Transverse colon (tissue), 4 donors: ENCODE measurements around the gene HELZ2. TPM values are rescaled to one million over a fixed set of nuclear protein-coding genes. Genes with fewer than 3 reads are reported as not detected.
"Not testable (repeated sequence)": the region's sequence is repeated elsewhere in the genome, so short reads cannot be mapped to it uniquely, and the experiment has no call there.

Experiments
- DNase-seq: peaks from one replicate; pipeline ENCODE4 v3.0.0-alpha.2; 2019
- H3K27ac ChIP-seq, 4 donors: fragments of 200-600 bp; sonication (generic); 2 replicates each; pipeline ENCODE4 v1.5.1; 2016 to 2018; ENCODE audit warnings: inconsistent platforms in 4 of 4
- H3K27me3 ChIP-seq: fragments of 200-600 bp; sonication (generic); 2 replicates; pipeline ENCODE4 v1.5.1; 2017; ENCODE audit warnings: inconsistent platforms
- H3K36me3 ChIP-seq, 4 donors: fragments of 200-600 bp; sonication (generic); 2 replicates each; pipeline ENCODE4 v1.5.1; 2017 to 2019; ENCODE audit warnings: inconsistent platforms in 4 of 4
- H3K4me1 ChIP-seq, 4 donors: fragments of 200-600 bp; sonication (generic); 2 replicates each; pipeline ENCODE4 v1.5.1; 2017 to 2020; ENCODE audit warnings: inconsistent platforms in 4 of 4
- H3K4me3 ChIP-seq, 4 donors: fragments of 200-600 bp; sonication (generic); 1 replicate in 1 of 4; 2 replicates in 3 of 4; pipeline versions ENCODE4 v1.5.1 to v1.6.1; 2017 to 2019; ENCODE audit warnings: inconsistent platforms in 4 of 4
- H3K9me3 ChIP-seq, 2 donors: fragments of 200-600 bp; sonication (generic); 2 replicates each; pipeline ENCODE4 v1.5.1; 2017 to 2019; ENCODE audit warnings: inconsistent platforms in 2 of 2
- EP300 ChIP-seq: sonication (generic); formaldehyde crosslinking; IDR thresholded peaks from one replicate; pipeline ENCODE4 v1.6.1; 2017; ENCODE audit warnings: antibody characterized with exemption, low read depth
- POLR2A ChIP-seq: fragments of 450-650 bp; IDR thresholded peaks from one replicate; pipeline ENCODE4 v1.6.1; 2016; ENCODE audit warnings: antibody characterized with exemption, mild to moderate bottlenecking, moderate library complexity
- POLR2AphosphoS5 ChIP-seq, 3 donors: sonication (generic); formaldehyde crosslinking; IDR thresholded peaks; one replicate each; pipeline ENCODE4 v1.6.1; 2016; ENCODE audit warnings: antibody characterized with exemption in 3 of 3
- WGBS, 2 donors: methylation state at CpG; one replicate each; pipeline ENCODE4 v1.1.5; 2018; ENCODE audit warnings: low coverage in 1 of 2; 5-methylcytosine and 5-hydroxymethylcytosine counted together
- in situ Hi-C, 4 donors: fragments of 200-750 bp; cut with MboI; loops; one replicate each; pipeline versions ENCODE4 v1.15.0 to v1.15.1; 2017; ENCODE audit warnings: low sequenced_read_pairs in 3 of 4, low pct_ligation_motif_present in 1 of 4, low pct_unique_long_range_greater_than_20kb in 1 of 4
- intact Hi-C: fragments of 100-400 bp; cut with DNase I; formaldehyde crosslinking; loops from one replicate; pipeline ENCODE4 v1.15.1; 2023; ENCODE audit warnings: low total_unique reads
- total RNA-seq, 4 donors: library from RNA; depleted of rRNA; stranded (reverse); fragments of >200 nt; gene quantifications; one replicate each; pipeline ENCODE4 v1.1.0, GENCODE V29; 2016
- TF ChIP-seq, protein P1 (sequence below), 5 experiments: fragments of 200-600 bp in 3 of 5; fragments of 450-650 bp in 2 of 5; sonication (generic) in 3 of 5; IDR thresholded peaks; 1 replicate in 2 of 5; 2 replicates in 3 of 5; pipeline ENCODE4 v1.5.1; 2016 to 2017; ENCODE audit warnings: antibody characterized with exemption in 5 of 5, inconsistent platforms in 3 of 5, mild to moderate bottlenecking in 2 of 5, moderate library complexity in 1 of 5

The HELZ2 gene
- total RNA-seq, 4 donors from 2014 or later: 32.9 to 49.4 (median 38.8) TPM

DNA sequence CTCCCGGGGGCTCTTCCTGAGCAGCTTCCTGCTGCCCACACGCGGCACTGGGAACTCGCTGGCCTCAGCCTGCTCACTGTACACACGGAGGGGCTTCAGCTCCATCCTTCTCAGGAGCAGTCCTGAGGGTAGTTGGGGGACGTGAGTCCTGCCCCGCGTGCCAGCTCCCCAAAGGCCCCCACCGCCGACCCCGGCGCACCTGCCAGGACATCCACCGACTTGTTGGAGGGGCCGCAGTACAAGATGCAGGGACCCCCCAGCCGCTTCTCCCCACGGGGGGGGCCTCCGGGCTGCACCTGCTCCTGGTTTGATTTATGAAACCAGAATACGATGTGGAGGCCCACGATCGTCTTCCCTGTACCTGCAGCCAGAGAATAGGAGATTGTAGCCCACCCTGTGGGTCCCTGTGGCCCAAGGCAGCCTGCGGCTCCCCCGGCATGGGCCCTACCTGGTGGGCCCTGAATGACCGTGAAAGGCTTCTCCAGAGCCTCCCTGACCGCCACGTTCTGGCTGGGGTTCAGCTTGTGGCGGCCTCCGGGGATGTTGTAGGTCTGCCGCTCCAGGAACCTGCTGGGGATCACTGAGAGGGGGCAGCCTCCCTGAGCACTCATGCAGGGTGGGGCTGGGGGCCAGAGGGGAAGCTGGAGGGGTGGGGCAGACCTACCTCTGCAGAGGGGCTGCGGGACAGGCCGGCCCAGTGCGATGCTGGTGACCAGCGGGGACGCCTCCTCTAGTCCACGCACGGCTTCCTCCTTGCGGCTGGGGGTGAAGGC, 12.2 kb downstream of the HELZ2 start:
- DNase-seq: no peak
- in situ Hi-C loops: no loop called here
- 94% methylated on average over 36 of the region's 36 CpGs; no CpG with 5 or more reads in 1 of the 2 donors for WGBS, 2 donors
- Histone ChIP-seq H3K4me1 (no peaks in the 10 kb centered on the region), H3K27me3 (no peaks in the 10 kb centered on the region), H3K36me3 (peaks cover 0 to 15% (median 5%) of the 10 kb centered on the region in 4 donors), H3K9me3 (no peaks in the 10 kb centered on the region), H3K4me3 (no peak overlapping the region), H3K27ac (no peak overlapping the region)
- TF ChIP-seq POLR2AphosphoS5 (IDR thresholded peaks at IDR 0.05): no peak
- TF ChIP-seq, protein P1, sequence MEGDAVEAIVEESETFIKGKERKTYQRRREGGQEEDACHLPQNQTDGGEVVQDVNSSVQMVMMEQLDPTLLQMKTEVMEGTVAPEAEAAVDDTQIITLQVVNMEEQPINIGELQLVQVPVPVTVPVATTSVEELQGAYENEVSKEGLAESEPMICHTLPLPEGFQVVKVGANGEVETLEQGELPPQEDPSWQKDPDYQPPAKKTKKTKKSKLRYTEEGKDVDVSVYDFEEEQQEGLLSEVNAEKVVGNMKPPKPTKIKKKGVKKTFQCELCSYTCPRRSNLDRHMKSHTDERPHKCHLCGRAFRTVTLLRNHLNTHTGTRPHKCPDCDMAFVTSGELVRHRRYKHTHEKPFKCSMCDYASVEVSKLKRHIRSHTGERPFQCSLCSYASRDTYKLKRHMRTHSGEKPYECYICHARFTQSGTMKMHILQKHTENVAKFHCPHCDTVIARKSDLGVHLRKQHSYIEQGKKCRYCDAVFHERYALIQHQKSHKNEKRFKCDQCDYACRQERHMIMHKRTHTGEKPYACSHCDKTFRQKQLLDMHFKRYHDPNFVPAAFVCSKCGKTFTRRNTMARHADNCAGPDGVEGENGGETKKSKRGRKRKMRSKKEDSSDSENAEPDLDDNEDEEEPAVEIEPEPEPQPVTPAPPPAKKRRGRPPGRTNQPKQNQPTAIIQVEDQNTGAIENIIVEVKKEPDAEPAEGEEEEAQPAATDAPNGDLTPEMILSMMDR (IDR thresholded peaks at IDR 0.05): no peak
- intact Hi-C loops: no loop called here

DNA sequence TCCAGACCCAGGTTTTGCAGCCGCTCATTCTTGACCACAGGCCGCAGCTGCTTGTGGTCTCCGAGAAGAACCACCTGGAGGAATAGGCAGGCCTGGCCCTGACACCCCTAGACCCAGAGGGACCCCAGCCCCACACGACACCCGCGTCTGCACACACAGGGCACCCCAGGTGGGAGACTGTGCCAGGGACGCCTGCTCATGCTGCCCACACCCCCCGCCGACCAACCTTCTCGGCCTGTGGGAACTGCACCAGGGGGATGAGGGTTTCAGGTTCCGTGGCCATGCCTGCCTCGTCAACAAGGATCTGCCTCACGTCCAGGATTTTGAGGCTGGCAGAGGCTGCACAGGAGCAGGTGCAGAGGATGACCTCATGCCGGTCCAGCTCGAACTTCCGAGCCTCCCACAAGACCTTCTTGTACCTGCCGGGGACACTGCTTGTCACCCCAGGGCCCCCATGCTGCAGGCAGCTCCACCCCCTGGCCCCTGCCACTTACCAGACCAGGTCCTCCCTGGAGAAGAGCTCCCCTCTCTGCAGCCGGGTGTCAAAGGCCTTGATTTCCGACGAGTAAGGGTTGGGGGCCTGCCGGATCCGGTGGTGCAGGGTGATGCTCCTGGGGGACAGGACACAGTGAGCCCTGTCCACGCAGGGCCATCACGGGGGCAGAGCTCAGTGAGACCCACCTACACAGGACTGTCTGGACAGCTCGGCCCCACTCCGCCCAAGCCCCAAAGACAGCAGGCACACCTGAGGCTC, 13.0 kb downstream of the HELZ2 start:
- H3K27me3 ChIP-seq: no peaks in the 10 kb centered on the region
- H3K4me1 ChIP-seq: no peaks in the 10 kb centered on the region
- in situ Hi-C loops (no loop called here), intact Hi-C loops (no loop called here)
- 92% methylated on average over 25 of the region's 26 CpGs; no CpG with 5 or more reads in 1 of the 2 donors for WGBS, 2 donors
- H3K4me3 ChIP-seq: no peak overlapping the region
- no peaks in the 10 kb centered on the region for H3K9me3 ChIP-seq
- TF ChIP-seq, protein P1 (IDR thresholded peaks at IDR 0.05): no peak
- TF ChIP-seq POLR2AphosphoS5 (IDR thresholded peaks at IDR 0.05): no peak
- TF ChIP-seq EP300: no peak
- TF ChIP-seq POLR2A: no peak
- no peak overlapping the region for H3K27ac ChIP-seq
- no peak for DNase-seq
- H3K36me3 ChIP-seq: peaks cover 0 to 15% (median 5%) of the 10 kb centered on the region in 4 donors

DNA sequence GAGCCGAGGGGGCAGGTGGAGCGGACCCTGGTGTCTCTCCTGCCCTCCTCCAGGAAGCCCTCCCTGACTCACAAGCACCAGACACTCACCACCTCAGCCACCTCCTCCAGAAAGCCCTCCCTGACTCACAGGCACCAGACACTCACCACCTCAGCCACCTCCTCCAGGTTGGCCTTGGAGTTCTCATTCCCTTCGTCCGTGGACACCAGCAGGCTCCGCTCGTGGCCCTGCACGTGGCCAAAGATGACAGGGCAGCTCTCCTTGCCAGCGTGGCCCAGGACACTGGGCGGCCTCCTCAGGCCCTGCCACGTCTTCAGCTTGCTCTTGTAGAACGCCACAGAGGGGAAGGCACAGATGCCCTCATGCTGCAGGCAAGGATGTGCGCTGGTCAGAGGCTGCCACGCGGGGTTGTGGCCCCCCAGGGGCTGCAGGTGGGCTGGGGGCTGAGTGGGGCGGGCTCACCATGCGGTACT, 13.7 kb downstream of the HELZ2 start:
- no peak overlapping the region for H3K4me3 ChIP-seq
- TF ChIP-seq, protein P1 (IDR thresholded peaks at IDR 0.05): no peak
- TF ChIP-seq POLR2AphosphoS5 (IDR thresholded peaks at IDR 0.05): no peak
- in situ Hi-C loops: no loop called here
- peaks cover 0 to 15% (median 5%) of the 10 kb centered on the region in 4 donors for H3K36me3 ChIP-seq
- WGBS, 2 donors: 94 to 96% methylated on average over 5 to 11 of the region's 16 CpGs
- DNase-seq: no peak
- H3K4me1 ChIP-seq: no peaks in the 10 kb centered on the region
- intact Hi-C loops: no loop called here
- H3K27me3 ChIP-seq: no peaks in the 10 kb centered on the region
- no peak overlapping the region for H3K27ac ChIP-seq
- no peaks in the 10 kb centered on the region for H3K9me3 ChIP-seq

DNA sequence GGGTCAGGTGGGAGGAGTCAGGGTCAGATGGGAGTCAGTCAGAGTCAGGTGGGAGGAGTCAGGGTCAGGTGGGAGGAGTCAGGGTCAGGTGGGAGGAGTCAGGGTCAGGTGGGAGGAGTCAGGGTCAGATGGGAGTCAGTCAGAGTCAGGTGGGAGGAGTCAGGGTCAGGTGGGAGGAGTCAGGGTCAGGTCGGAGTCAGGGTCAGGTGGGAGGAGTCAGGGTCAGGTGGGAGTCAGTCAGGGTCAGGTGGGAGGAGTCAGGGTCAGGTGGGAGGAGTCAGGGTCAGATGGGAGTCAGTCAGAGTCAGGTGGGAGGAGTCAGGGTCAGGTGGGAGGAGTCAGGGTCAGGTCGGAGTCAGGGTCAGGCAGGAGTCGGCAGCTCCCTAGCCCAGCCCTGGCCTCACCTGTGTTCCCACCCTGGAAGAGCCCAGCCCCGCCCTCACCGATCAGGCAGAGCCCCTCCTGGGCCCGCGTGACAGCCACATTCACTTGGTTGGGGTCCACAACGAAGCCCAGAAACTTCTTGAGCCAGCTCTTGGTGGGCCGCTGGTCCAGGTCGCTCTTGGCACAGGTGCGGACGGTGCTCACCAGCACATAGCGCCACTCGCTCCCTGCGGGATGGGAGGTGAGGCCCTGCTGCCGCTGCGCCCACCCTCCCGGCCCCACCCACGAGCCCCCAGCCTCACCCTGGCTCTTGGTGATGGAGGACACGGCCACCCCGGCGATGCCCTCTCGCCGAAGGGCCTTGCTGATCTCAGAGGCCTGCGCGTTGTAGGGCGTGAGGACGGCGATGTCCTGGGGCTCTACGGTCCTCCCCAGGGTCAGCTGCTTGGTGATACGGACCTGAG, 14.3 kb downstream of the HELZ2 start:
- H3K9me3 ChIP-seq, H3K27ac ChIP-seq, intact Hi-C loops, DNase-seq, in situ Hi-C loops, H3K27me3 ChIP-seq, H3K4me1 ChIP-seq, H3K4me3 ChIP-seq: not testable (repeated sequence)
- WGBS, 2 donors: 96% methylated on average over 23 of the region's 31 CpGs; no CpG with 5 or more reads in 1 of the 2 donors
- H3K36me3 ChIP-seq: peaks cover 0 to 15% (median 5%) of the 10 kb centered on the region in 4 donors
